SK-N-DZ (cell line): Measurements from ENCODE around the gene SLC39A11.
"Not testable (repeated sequence)": the region's sequence is repeated elsewhere in the genome, so short reads cannot be mapped to it uniquely, and the experiment has no call there.

Experiments used
- DNase-seq: peaks from one replicate; pipeline ENCODE4 v3.0.0-alpha.2; 2015; ENCODE audit warnings: low spot score

SLC39A11 gene

DNA sequence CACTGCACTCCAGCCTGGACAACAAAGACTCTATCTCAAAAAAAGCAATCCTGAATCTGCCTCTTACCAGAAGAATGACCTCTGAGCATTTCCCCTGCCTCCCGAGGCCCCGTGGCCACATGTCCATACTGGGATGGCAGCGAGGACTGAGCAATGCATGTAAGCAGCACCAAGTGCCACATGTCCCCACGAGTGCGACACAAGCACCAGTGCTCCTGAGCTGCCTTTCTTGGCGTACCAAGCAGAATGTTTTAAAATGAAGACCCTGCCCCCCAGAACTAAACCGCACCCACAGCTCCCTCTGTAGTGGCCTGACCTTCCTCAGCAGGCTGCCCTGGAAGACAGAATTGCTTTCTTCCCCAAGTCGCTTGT lies 373.3 kb downstream of the SLC39A11 start:
- DNase-seq: no peak

DNA sequence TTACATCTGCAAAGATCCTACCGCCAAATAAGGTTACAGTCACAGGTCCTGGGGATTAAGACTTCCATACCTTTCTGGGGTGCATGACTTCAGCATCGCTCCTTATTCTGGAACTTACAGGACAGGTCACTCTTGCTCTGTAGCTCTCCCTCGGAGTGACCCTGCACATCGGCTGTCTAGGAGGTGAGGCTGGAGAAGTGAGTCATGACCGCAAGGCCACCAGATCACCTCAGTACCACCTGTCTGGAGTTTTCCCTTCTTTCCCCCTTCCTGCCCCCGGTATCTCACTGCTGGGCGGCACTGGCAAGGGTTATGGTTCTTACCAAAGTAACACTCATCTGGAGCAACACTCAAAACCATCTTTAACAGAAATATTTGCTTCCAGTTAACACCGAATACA lies 374.8 kb downstream of the SLC39A11 start:
- DNase-seq: no peak

- DNase-seq: no peak
Observed at GRCh38 chr17:72717276-72717675, 375.2 kb downstream of the SLC39A11 start.

DNA sequence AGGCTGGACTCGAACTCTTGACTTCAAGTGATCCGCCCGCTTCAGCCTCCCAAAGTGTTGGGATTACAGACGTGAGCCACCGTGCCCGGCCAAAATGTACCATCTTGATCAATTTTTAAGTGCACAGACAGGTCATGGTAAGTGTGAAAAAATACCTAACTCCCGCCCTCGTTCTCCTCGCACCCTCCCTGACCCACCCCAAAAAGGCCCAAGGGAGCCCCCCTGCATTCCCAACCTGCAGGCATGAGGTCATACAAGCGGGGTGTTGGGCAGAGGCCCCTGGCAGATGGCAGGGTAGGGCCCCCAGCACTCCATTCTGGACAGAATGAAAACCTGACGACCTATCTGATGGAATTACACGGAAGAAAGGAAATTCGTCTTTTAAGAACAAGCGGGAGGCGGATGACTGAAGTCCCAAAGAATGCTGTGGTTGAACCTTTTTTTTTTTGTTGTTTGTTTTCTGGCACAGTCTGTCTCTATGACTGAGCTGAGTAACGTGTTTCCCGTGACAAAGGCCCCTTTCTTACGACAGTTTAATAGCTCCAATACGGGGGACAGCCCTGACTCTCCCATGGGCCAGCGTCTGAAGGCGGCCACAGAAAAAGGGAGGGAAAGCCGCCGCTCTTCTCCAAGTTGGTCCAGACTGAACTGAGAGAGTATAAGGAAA lies 376.4 kb downstream of the SLC39A11 start:
- no peak for DNase-seq

DNA sequence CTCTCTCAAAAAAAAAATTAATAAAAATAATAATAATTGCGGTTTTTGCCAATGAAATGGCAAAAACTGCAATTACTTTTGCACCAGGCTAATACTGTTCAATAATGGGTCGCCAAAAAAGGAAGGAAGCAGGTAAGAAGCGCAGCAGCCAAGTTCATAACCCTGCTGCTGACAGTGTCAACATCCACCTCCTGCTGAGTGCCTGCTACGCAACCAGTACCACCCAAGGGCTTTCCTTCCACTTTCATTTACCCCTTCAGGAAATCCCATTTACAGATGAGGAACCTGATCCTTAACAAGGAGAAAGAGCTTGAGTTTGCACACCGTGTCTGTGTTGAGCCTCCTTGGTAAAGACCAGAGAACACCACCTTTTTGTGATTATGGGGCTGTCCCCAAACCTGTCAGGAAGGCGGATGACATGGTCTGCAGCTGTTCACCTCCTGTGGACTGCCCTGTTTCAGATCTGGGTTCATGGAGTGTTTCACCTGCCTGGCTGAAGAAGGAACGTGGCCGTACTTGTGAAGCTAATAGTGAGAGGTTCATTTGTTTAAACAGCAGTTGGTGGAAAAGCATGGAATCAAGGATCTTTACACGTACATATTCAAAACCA lies 378.0 kb downstream of the SLC39A11 start:
- DNase-seq: no peak

- DNase-seq: no peak
Observed at GRCh38 chr17:72713701-72714100, 378.8 kb downstream of the SLC39A11 start.

DNA sequence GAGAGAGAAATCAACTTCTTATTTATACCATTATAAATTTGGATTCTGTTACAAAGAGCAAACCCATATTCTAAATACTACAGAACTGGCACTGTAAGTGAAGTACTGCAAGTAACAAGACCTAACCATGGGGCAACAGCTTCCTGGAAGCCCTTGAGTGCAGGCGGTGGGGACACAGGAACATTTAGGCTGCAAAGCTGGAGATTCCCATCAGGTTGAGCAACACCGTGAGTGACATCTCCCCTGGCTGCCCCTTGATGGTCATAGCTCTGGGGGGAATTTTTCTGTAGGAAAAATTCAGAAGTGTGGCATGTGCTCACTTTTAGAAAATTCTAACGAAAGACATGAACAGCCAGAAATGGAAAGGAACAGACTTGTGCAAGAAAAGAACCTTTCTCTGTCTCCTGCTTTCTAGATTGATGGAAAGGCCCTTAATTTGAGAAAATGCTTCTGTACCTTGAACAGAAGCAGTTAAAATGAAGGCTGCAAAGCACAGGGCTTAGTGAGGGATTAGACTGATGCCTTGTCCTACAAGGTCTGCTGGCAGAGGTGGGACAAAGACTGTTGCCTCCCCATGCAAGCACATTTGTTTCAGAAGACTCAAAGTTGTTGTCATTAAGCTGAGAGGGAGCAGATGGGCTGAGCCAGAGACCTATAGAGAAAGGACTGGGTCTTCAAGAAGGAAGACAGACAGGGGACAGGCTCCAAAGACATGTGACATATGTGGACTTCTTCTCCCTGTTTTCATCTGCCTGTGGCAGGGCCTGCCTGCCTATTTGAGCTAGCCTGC lies 380.8 kb downstream of the SLC39A11 start:
- DNase-seq: no peak

DNA sequence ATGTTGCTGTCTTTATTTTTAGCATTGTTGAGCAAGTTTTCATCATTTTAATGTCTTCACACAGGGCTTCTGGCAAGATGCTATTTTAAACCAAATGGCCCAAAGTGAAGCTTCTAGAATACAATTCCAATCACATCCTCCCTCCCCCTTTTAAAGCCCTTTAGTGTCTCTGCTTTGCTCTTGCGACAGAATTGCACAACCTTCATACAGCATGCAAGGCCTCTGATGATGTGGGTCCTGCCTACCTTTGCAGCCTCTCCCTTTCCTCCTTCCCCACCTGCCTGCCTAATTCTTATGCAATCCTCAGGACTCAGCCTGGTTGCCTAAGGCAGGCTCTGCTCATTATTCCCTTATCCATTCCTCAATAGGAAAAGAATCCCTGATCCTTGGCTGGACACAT lies 381.7 kb downstream of the SLC39A11 start:
- no peak for DNase-seq

GRCh38 chr17:72710202-72710601 lies 382.3 kb downstream of the SLC39A11 start:
- DNase-seq: no peak

GRCh38 chr17:72708682-72709081 lies 383.8 kb downstream of the SLC39A11 start:
- DNase-seq: not testable (repeated sequence)

GRCh38 chr17:72707881-72708280 lies 384.6 kb downstream of the SLC39A11 start:
- DNase-seq: no peak

DNA sequence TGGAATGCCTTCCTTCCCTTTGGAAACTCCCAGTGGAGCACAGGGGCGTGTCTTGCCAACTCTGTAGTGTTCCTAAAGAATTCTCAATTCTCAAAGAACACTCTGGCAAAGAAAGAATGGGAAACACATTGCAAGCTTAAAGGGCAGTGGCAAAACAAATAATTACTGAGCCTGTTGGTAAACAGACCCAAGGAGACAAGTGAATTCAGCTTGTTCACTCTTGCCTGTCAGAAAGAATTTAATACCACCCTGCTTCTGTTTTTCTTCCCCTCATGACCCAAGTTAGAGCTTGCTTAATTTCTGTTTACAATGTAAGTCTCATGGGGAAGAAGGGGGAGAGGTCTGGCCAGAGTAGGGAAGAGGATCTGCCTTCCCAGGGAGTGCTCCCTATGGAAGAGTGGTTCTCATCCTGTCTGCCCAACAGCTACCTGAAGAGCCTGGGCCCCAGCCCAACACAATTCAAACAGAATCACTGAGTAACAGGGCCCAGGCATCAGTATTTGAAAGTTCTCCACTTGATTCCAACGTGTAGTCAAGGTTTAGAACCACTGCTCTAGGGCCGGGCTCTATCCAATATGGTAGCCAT lies 386.0 kb downstream of the SLC39A11 start:
- no peak for DNase-seq

- no peak for DNase-seq
Observed at GRCh38 chr17:72705905-72706395, 386.5 kb downstream of the SLC39A11 start.

- DNase-seq: no peak
Observed at GRCh38 chr17:72702998-72703397, 389.5 kb downstream of the SLC39A11 start.

GRCh38 chr17:72702136-72702735 lies 390.3 kb downstream of the SLC39A11 start:
- DNase-seq: no peak

GRCh38 chr17:72700226-72700625 lies 392.3 kb downstream of the SLC39A11 start:
- DNase-seq: no peak

GRCh38 chr17:72699545-72699944 lies 392.9 kb downstream of the SLC39A11 start:
- no peak for DNase-seq

DNA sequence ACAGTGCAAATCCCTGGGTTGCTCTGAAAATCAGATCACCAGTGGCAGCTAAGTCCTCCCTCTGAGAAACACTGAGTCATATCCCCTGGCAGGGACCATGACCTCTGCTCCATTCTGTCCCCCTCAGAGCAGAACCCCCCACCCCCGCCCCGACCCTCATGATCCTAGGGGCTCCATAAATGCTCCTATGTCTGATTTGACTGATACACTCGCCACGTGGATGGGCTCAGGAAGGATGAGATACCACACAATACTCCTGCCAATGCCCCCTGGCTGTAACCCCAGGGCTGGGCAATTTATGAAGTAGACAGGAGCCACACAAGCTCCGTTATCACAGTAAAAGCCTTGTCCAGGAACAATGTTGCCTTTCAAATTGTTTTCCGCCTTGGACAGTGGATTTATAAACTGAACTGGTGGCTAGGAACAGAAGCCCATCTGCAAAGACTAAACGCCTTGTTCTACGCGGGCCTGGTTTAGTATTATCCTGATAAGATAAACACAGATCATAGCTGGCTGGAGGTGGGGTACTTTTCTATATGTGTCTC lies 394.8 kb downstream of the SLC39A11 start:
- peak; percentile 28 for DNase-seq

DNA sequence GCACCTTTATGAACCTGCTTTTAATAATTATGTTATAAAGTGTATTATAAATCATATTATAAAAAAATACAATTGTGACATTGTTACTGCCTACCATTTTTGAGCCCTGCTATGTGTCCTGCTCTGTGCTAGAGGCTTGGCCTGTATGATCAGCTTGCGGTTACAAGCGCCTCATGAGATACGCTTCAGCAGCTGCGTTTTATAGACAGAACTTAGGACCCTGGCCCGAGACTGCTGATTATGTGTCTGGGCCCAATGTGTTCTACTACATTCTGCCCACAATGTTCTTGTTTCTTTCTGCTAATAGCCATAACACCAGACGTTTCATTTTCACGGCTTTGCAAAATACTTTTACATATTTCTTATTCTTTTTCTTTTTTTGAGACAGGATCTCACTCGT lies 395.8 kb downstream of the SLC39A11 start:
- no peak for DNase-seq

DNA sequence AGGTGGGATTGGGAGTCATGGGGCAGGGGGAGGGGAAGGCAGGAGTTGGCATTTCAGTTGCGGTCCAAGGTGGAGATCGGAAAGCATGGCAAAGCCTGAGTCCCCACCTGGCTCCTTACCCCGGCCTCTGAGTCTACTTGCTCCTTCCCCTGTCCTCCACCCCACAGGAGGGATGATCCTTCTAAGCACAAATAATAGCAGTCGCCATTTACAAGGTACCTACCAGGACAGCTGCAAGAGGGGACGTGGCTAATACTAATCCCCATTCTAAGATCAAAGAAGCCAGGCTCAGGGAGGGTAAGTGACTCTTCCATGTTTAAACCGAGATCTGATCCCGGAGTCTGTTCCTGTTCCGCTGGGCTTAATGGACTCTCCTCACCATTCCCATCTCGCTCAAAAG lies 396.3 kb downstream of the SLC39A11 start:
- no peak for DNase-seq

- no peak for DNase-seq
Observed at GRCh38 chr17:72693956-72694355, 398.5 kb downstream of the SLC39A11 start.
